Measurements from ENCODE around the gene ABR.
"Not testable (repeated sequence)": the region's sequence is repeated elsewhere in the genome, so short reads cannot be mapped to it uniquely, and the experiment has no call there.

ABR gene

DNA sequence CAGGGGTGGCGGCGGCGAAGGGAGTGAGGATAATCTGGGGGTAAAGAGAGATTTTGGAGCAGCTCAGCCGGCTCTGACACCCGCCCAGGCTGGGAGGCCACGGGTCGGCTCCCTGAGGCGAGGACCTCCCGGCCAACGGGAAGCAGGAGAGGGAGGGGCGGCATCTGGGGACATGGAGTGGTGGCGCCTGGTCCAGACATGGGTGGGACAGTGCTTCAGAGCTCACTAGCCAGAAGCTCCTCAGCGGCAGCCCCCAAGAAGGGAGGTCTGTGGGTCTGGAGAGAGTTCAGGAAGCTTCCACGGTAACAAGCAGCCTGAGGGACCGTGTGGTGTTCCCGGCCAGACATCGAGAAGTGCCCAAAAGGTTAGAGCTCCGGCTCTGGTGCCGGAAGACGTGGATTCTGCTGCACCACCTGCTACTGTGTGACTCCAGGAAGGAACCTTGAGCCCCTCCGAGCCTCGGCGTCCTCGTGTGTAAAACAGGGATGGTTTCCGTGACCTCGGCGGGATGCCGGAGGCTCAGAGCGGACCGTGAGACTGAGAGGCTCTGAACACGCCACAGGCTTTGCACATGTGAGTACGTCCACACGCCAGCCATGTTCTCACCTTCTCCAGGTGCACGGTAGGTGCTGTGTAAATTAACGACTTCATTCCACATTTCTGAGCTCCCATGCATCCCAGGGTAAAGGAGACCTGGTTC, 126.0 kb downstream of the ABR start:
- Histone ChIP-seq H3K36me3 (ENCODE audit: control insufficient read depth, insufficient read depth, low read length) (peaks cover 29% of the 10 kb centered on the region), H3K9ac (ENCODE audit: low read length) (no peak overlapping the region), H3K4me1 (ENCODE audit: control insufficient read depth, insufficient read depth, low read length) (no peaks in the 10 kb centered on the region), H3K4me3 (ENCODE audit: low read length) (no peak overlapping the region), H3K27me3 (ENCODE audit: control insufficient read depth, insufficient read depth, low read length) (no peaks in the 10 kb centered on the region), H3K27ac (ENCODE audit: low read depth, low read length) (no peak overlapping the region)

DNA sequence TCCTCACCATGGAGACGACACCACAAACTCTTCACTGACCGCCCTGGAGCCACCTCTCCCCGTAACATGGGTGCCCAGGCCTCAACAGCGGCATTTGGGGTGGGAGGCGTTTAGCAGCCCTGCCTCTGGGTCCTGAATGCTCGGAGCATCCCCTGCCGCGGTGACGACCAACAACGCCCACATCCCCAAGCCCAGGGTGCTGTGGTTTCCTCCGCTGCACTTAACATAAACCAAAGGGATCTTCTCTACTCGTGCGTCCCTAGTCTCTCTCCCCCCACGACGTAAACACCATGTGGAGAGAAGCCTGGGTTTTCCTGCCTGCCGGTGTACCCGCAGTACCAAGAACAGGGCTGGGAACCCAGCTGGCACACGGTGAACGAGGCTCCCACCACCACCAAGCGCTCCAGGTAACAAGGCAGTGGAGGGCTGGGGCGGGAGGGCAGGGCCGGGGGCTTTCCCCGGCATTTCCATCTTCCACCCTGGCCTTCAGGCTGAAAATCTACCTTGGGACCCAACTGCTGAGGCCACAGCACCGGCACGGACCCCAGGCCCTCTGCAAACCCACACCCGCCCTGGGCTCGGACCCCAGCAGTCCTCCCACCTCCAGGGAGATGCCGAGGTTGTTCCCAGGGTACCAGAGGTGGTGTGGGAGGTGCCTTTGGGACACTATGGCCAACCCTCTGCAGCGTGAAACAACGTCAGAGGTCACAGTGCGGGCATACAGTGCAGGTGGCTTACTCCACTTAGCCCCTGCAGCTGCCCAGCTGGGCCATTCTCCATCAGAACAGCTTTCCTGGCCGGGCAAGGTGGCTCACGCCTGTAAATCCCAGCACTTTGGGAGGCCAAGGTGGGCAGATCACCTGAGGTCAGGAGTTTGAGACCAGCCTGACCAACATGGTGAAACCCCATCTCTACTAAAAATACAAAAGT, 128.5 kb downstream of the ABR start:
- Histone ChIP-seq H3K36me3 (ENCODE audit: control insufficient read depth, insufficient read depth, low read length) (peaks cover 14% of the 10 kb centered on the region), H3K4me1 (ENCODE audit: control insufficient read depth, insufficient read depth, low read length) (peaks cover 18% of the 10 kb centered on the region), H3K27me3 (ENCODE audit: control insufficient read depth, insufficient read depth, low read length) (no peaks in the 10 kb centered on the region), H3K9ac (ENCODE audit: low read length) (no peak overlapping the region), H3K27ac (ENCODE audit: low read depth, low read length) (peak overlapping the region; percentile 14), H3K4me3 (ENCODE audit: low read length) (no peak overlapping the region)

DNA sequence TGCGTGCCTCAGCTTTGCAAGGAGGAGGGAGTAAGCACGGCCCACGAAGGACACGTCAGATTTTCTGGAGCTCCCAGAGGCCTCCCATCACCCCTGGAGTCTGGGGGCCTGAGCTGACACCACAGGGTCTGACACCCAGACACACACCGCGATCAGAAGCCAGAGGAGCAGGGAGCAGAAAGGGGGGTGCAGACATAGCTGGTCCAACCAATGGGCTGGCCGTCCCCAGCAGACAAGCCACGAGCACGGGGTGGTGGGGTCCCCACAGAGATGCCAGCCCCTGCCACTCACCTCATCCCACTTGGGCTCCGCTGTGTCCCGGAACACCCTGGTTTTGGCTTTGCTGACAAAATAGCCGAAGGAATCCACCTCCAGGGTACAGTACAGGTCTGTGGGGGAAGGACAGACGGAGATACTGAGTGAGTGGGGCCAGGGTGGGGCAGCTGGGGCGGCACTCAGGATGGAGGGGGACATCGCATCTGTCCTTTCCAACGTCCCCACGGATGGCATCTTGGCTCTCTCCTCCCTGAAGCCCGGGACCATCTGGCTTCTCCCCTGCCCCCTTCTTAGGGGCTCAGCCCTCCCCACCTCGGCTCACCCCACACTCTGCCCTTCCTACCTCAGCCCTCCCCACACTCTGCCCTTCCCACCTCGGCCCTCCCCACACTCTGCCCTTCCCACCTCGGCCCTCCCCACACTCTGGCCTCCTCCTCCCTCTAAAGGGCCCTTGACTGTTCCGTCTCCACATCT, 129.4 kb downstream of the ABR start:
- H3K27me3 ChIP-seq (ENCODE audit: control insufficient read depth, insufficient read depth, low read length): no peaks in the 10 kb centered on the region
- H3K4me3 ChIP-seq (ENCODE audit: low read length): no peak overlapping the region
- no peak overlapping the region for H3K9ac ChIP-seq (ENCODE audit: low read length)
- peak overlapping the region; percentile 14 for H3K27ac ChIP-seq (ENCODE audit: low read depth, low read length)
- H3K4me1 ChIP-seq (ENCODE audit: control insufficient read depth, insufficient read depth, low read length): peaks cover 18% of the 10 kb centered on the region
- peaks cover 13% of the 10 kb centered on the region for H3K36me3 ChIP-seq (ENCODE audit: control insufficient read depth, insufficient read depth, low read length)

DNA sequence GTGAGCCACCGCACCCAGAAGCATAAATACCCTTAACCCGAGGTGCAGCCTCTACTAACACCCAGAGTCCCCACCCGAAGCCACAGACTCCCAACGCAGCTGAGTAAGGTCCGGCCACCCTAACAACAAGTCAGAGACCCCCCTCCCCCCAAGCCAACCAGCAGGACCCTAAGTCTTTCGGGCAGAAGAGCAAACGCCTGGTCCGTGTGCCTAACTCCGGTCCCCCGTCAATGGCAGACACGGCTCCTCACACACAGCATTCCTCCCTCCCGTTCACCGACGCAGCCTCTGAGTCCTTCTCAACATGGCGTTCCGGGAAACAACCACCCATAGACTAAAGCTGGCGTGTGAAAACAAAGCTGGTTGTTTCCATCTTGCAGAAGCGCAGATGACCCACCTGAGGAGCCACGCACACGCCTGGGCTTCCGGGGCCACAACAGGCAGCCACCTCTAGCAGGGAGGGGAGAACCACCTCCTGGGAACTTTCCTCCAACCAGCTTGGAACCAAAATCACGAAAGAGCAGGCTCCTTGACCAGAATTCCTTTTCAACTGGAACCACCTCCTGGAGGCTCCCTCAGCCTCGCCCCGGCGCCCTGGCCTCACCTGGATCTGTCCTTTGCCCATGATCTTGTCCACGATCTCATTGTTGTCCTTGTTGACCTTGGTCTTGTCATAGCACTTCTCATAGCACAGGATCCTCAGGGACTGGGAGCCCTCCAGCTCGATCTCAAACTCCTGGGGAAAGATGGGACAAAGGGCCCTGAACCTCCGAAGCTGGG, 130.1 kb downstream of the ABR start:
- Histone ChIP-seq H3K4me3 (ENCODE audit: low read length) (no peak overlapping the region), H3K36me3 (ENCODE audit: control insufficient read depth, insufficient read depth, low read length) (peaks cover 10% of the 10 kb centered on the region), H3K9ac (ENCODE audit: low read length) (no peak overlapping the region), H3K4me1 (ENCODE audit: control insufficient read depth, insufficient read depth, low read length) (peaks cover 18% of the 10 kb centered on the region), H3K27me3 (ENCODE audit: control insufficient read depth, insufficient read depth, low read length) (no peaks in the 10 kb centered on the region), H3K27ac (ENCODE audit: low read depth, low read length) (no peak overlapping the region)

DNA sequence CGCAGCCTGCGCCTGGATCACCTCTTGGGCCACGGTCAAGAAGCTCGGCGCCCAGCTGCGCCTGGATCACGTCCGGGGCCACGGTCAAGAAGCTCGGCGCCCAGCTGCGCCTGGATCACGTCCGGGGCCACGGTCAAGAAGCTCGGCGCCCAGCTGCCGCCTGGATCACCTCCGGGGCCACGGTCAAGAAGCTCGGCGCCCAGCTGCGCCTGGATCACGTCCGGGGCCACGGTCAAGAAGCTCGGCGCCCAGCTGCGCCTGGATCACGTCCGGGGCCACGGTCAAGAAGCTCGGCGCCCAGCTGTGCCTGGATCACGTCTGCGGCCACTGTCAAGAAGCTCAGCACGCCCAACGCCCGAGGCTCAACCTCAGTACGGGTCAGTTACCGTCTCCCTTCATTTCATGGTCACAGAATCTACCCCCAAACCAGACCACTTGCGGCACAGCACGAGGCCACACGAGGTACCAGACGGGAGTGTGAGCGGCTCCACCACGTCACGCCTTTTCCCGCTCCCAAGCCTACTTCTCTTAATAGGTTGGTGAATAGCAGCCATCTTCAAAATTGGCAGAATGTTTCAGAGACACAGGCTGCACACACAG, 131.2 kb downstream of the ABR start:
- not testable (repeated sequence) for H3K9ac ChIP-seq (ENCODE audit: low read length); H3K36me3 ChIP-seq (ENCODE audit: control insufficient read depth, insufficient read depth, low read length); H3K27me3 ChIP-seq (ENCODE audit: control insufficient read depth, insufficient read depth, low read length); H3K4me3 ChIP-seq (ENCODE audit: low read length)
- Histone ChIP-seq H3K27ac (ENCODE audit: low read depth, low read length) (peak overlapping the region; percentile 91), H3K4me1 (ENCODE audit: control insufficient read depth, insufficient read depth, low read length) (peaks cover 18% of the 10 kb centered on the region)

DNA sequence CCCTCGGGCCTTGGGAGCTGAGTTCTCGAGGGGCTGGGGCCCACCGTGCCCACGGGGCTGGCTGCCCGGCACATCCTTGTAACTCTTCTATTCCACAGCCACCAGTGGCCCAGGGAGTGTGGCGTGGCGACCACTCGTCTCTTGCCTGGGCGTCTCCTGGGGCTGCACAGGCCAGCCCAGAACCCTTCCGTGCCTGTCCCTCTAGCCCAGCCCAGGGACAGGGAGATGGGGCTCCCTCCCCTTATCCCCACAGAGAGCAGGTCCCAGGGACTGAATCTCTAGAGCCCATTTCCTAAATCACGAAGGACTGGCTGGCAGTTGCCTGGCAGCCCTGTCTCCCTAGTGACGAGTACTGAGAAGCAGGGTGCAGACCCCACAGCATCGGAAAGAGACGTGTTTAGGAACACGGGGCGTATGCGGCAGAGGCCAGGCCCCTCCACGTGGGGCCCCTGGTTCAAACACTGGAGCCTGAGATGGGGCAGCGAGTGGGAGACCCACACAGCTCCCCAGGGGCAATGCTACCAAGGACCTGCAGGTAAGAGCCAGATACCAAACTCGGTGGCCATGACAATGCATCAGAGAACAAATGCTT, 131.8 kb downstream of the ABR start:
- H3K4me1 ChIP-seq (ENCODE audit: control insufficient read depth, insufficient read depth, low read length): peaks cover 18% of the 10 kb centered on the region
- no peaks in the 10 kb centered on the region for H3K27me3 ChIP-seq (ENCODE audit: control insufficient read depth, insufficient read depth, low read length)
- H3K4me3 ChIP-seq (ENCODE audit: low read length): no peak overlapping the region
- peak overlapping the region; percentile 91 for H3K27ac ChIP-seq (ENCODE audit: low read depth, low read length)
- peaks cover 4% of the 10 kb centered on the region for H3K36me3 ChIP-seq (ENCODE audit: control insufficient read depth, insufficient read depth, low read length)
- H3K9ac ChIP-seq (ENCODE audit: low read length): no peak overlapping the region

DNA sequence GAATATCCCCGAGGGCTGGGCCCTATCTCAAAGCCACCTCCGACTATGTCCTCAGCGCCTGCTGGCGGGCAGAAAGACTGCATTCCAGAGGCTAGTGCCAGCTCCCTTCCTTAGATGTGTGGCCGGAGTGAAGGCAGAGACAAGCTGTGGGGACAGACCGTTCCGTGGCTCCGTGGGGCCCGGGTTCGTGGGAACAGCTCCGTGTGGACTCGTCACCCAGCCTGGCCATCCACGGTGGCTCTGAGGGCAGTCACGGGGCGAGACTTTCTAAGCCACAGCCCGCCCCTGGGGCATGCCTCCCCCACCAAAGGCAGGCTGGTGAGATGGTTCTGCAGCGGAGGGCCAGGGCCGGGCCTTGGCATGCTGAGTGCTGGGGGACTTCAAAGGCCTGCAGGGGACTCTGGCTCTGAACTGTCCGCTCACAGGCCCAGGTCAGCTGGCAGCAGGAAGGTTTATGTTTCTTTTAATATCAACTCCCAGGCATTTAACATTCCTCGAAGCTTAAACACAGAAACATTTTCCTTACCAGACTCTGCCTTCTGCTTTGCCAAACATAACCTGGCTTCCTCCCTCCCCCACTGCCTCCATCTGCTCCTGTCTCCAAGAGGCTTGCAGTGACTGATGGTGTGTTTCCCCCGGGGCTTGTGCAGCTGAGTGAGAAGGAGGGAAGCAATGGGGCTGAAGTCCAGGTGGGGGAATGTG, 132.5 kb downstream of the ABR start:
- Histone ChIP-seq H3K4me3 (ENCODE audit: low read length) (no peak overlapping the region), H3K27ac (ENCODE audit: low read depth, low read length) (peak overlapping the region; percentile 91), H3K9ac (ENCODE audit: low read length) (no peak overlapping the region), H3K4me1 (ENCODE audit: control insufficient read depth, insufficient read depth, low read length) (peaks cover 18% of the 10 kb centered on the region), H3K36me3 (ENCODE audit: control insufficient read depth, insufficient read depth, low read length) (peaks cover 7% of the 10 kb centered on the region), H3K27me3 (ENCODE audit: control insufficient read depth, insufficient read depth, low read length) (no peaks in the 10 kb centered on the region)

DNA sequence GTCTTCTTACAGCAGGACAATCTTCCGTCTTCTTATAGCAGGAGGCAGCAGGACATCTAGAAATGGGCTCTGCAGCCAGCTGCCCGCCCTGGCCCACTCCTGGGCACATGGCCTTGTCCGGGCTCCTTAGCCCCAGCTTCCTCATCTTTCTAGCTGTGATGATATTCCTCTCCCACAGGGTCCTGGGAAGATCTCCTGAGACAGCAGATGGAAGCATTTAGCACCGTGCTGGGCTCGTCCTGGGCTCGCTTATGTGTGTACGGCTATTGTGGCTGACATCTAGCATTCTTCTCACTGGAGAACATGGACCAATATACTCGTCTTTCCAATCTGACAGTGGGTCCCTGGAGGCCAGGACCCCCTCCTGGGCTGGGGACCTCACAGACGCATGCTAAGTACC, 134.3 kb downstream of the ABR start:
- Histone ChIP-seq H3K27me3 (ENCODE audit: control insufficient read depth, insufficient read depth, low read length) (no peaks in the 10 kb centered on the region), H3K4me1 (ENCODE audit: control insufficient read depth, insufficient read depth, low read length) (peaks cover 21% of the 10 kb centered on the region), H3K4me3 (ENCODE audit: low read length) (no peak overlapping the region), H3K27ac (ENCODE audit: low read depth, low read length) (no peak overlapping the region), H3K9ac (ENCODE audit: low read length) (no peak overlapping the region), H3K36me3 (ENCODE audit: control insufficient read depth, insufficient read depth, low read length) (peaks cover 13% of the 10 kb centered on the region)

DNA sequence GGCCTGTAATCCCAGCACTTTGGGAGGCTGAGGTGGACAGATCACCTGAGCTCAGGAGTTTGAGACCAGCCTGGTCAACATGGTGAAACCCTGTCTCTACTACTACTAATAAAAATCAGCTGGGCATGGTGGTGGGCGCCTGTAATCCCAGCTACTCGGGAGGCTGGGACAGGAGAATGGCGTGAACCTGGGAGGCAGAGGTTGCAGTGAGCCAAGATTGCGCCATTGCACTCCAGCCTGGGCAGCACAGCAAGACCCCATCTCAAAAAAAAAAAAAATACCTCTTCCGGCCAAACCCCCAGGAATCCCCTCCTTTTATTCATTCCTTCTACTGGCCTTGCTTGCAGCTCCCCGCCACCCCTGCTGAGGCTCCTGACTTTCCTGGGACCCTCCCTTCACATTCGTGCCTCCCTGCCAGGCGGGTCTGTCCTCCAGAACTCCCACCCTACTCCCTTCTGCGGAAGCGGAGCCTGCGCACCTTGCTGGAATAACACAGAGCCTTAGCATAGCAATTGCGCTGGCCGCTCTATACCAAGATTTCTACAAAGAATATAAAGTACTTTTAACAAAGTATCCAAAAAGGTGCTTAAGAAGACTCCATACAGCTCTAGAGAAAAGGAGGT, 135.3 kb downstream of the ABR start:
- not testable (repeated sequence) for H3K9ac ChIP-seq (ENCODE audit: low read length); H3K27me3 ChIP-seq (ENCODE audit: control insufficient read depth, insufficient read depth, low read length); H3K36me3 ChIP-seq (ENCODE audit: control insufficient read depth, insufficient read depth, low read length); H3K4me3 ChIP-seq (ENCODE audit: low read length)
- Histone ChIP-seq H3K27ac (ENCODE audit: low read depth, low read length) (peak overlapping the region; percentile 61), H3K4me1 (ENCODE audit: control insufficient read depth, insufficient read depth, low read length) (peaks cover 21% of the 10 kb centered on the region)

DNA sequence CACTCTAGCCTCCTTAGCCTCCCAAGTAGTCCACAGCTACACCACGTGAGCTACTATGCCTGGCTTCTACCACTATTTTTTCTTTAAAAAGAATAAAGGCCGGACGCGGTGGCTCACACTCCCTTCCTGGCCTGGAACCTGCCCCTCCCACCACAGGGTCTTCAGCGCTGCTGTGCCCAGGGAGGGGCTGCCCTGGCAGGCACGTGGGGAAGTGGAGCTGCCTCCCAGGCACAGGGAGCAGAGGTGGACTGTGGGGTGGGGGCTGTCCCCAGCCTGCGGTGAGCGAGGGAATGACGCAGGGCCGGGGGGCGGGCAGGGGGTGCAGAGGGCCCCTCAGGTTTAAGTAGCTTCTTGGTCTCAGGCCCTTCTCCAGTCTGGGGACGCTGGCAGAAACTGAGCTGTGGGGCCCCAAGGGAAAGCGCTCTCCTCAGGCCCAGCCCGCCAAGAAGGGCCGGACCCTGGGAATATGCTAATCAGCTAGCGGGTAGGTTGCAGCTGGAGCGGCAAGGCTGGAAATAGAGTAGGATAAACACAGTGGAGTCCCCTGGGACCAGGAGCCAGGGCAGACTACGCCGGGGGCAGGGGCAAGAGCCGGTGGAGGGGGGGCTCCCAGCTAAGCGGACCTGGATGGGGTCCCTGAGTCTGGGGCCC, 136.1 kb downstream of the ABR start:
- Histone ChIP-seq H3K9ac (ENCODE audit: low read length) (no peak overlapping the region), H3K4me3 (ENCODE audit: low read length) (no peak overlapping the region), H3K27ac (ENCODE audit: low read depth, low read length) (peak overlapping the region; percentile 61), H3K4me1 (ENCODE audit: control insufficient read depth, insufficient read depth, low read length) (peaks cover 21% of the 10 kb centered on the region), H3K36me3 (ENCODE audit: control insufficient read depth, insufficient read depth, low read length) (peaks cover 10% of the 10 kb centered on the region), H3K27me3 (ENCODE audit: control insufficient read depth, insufficient read depth, low read length) (no peaks in the 10 kb centered on the region)
